ENCODE results near the gene KCTD16. TPM values are rescaled to one million over a fixed set of nuclear protein-coding genes. Genes with fewer than 3 reads are reported as not detected.

KCTD16 gene
- total and polyA plus RNA-seq, 2 donors (not counting 1 experiment from before 2014, with no cell fraction given): not detected

DNA sequence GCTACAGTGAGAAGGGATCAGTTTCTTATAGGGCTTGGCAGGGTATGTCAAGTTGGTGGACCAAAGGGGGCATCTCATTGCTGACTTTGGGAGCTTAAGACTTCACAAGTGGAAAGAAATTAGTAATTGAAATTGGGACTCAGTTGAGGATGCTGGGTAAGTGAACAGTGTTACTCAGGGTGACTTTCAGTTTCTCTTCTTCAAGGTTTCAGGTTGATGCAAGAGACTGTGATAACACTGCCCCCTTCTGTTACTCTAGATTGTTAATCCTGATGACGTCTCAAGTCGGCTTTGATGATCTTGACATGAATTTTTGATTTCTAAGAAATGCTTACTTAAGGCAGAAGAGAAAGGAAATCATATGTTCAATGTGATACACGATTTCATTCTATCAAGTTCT lies 21.3 kb downstream of the KCTD16 start:
- DNase-seq (peak; percentile 86), ATAC-seq (ENCODE audit: low read depth) (peak; percentile 76)
- Mint-ChIP-seq H3K27me3 (no peaks in the 10 kb centered on the region), H3K4me1 (peaks cover 40% of the 10 kb centered on the region), H3K9me3 (ENCODE audit: insufficient read depth) (no peaks in the 10 kb centered on the region), H3K27ac (no peak overlapping the region), H3K4me3 (no peak overlapping the region)
- H2AFZ ChIP-seq (ENCODE audit: insufficient read depth, low read depth, low read length, poor library complexity, severe bottlenecking): peak overlapping the region; percentile 72
- no CpG with 5 or more reads among the region's 3 CpGs for WGBS (ENCODE audit: insufficient coverage)
- H3K4me3 ChIP-seq (ENCODE audit: control extremely low read depth in 1 of 5, extremely low read depth in 1 of 5, insufficient read depth in 1 of 5, low read depth in 2 of 5, low read length in 4 of 5): peak overlapping the region in 2 of 5 experiments; percentile 8 to 19
- ChIA-PET CTCF (interaction anchor here (0.6 to 4.8 kb wide), 16 partner anchors 8 to 1313 kb away, joined by 3 to 56 read pairs (median 4); partner anchors contain the start of genes KCTD16 and YIPF5), POLR2A (no interaction called here)
- H3K9ac ChIP-seq (ENCODE audit: low read length): peak overlapping the region; percentile 18
- H3K27me3 ChIP-seq (replicated peaks in 1 of 4; ENCODE audit: control extremely low read depth in 1 of 4, control insufficient read depth in 3 of 4, insufficient read depth in 4 of 4, low read length in 3 of 4): no peaks in the 10 kb centered on the region
- no peaks in the 10 kb centered on the region for H3K79me2 ChIP-seq (ENCODE audit: control insufficient read depth, insufficient read depth, low read length)
- H3K9me3 ChIP-seq (ENCODE audit: control extremely low read depth in 1 of 3, control insufficient read depth in 2 of 3, insufficient read depth in 1 of 3, low read length in 2 of 3): no peaks in the 10 kb centered on the region
- H4K20me1 ChIP-seq (ENCODE audit: control insufficient read depth, insufficient read depth, low read length, poor library complexity, severe bottlenecking): no peaks in the 10 kb centered on the region
- TF ChIP-seq, protein P1, sequence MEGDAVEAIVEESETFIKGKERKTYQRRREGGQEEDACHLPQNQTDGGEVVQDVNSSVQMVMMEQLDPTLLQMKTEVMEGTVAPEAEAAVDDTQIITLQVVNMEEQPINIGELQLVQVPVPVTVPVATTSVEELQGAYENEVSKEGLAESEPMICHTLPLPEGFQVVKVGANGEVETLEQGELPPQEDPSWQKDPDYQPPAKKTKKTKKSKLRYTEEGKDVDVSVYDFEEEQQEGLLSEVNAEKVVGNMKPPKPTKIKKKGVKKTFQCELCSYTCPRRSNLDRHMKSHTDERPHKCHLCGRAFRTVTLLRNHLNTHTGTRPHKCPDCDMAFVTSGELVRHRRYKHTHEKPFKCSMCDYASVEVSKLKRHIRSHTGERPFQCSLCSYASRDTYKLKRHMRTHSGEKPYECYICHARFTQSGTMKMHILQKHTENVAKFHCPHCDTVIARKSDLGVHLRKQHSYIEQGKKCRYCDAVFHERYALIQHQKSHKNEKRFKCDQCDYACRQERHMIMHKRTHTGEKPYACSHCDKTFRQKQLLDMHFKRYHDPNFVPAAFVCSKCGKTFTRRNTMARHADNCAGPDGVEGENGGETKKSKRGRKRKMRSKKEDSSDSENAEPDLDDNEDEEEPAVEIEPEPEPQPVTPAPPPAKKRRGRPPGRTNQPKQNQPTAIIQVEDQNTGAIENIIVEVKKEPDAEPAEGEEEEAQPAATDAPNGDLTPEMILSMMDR (IDR thresholded peaks at IDR 0.05): peak; percentile 84
- TF ChIP-seq EZH2 (IDR thresholded peaks at IDR 0.05; ENCODE audit: borderline replicate concordance, insufficient read depth, low read depth, low read length, poor library complexity, severe bottlenecking): no peak
- H3K36me3 ChIP-seq (replicated peaks in 1 of 2; ENCODE audit: control extremely low read depth in 1 of 2, control insufficient read depth in 1 of 2, extremely low read depth in 1 of 2, insufficient read depth in 2 of 2, low read length in 1 of 2): no peaks in the 10 kb centered on the region
- peak overlapping the region; percentile 64 for H3K4me2 ChIP-seq (replicated peaks; ENCODE audit: low read depth, low read length, poor library complexity, severe bottlenecking)
- intact Hi-C loops (cut with micrococcal nuclease): loop anchor here (1.0 to 10.0 kb wide), 8 partner anchors 9 to 1645 kb away; partner anchors contain the start of genes KCTD16, NR3C1, PRELID2 and YIPF5
- H3K27ac ChIP-seq (ENCODE audit: low read length in 2 of 2): peak overlapping the region; percentile 54 to 70
- peaks cover 46% of the 10 kb centered on the region in 2 donors for H3K4me1 ChIP-seq (ENCODE audit: control insufficient read depth in 2 of 2, insufficient read depth in 2 of 2, low read length in 2 of 2)

DNA sequence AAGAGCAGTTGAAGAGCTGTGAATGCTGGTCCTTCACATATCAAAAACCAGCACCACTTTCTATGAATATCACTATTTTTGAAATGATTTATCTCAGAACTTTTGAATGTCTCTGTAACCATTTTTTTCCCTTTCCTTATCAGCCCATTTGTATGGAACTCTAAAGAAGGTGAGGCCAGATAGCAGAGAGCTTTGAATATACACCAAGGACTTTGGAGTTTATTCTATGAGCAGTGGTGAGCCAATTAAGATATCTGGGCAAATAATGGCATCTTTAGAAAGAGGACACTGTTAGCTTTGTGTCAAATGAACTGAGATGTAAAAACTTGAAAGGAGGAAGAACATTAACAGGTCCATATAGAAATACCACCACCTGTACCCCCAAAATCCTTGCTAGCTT lies 22.0 kb downstream of the KCTD16 start:
- Histone ChIP-seq H3K4me1 (ENCODE audit: control insufficient read depth in 2 of 2, insufficient read depth in 2 of 2, low read length in 2 of 2) (peaks cover 39 to 41% of the 10 kb centered on the region in 2 donors), H3K27ac (ENCODE audit: low read length in 2 of 2) (no peak overlapping the region), H4K20me1 (ENCODE audit: control insufficient read depth, insufficient read depth, low read length, poor library complexity, severe bottlenecking) (no peaks in the 10 kb centered on the region), H3K27me3 (replicated peaks in 1 of 4; ENCODE audit: control extremely low read depth in 1 of 4, control insufficient read depth in 3 of 4, insufficient read depth in 4 of 4, low read length in 3 of 4) (no peaks in the 10 kb centered on the region), H3K79me2 (ENCODE audit: control insufficient read depth, insufficient read depth, low read length) (no peaks in the 10 kb centered on the region), H3K4me3 (ENCODE audit: control extremely low read depth in 1 of 5, extremely low read depth in 1 of 5, insufficient read depth in 1 of 5, low read depth in 2 of 5, low read length in 4 of 5) (no peak overlapping the region), H3K9ac (ENCODE audit: low read length) (no peak overlapping the region), H3K4me2 (replicated peaks; ENCODE audit: low read depth, low read length, poor library complexity, severe bottlenecking) (no peak overlapping the region), H3K9me3 (ENCODE audit: control extremely low read depth in 1 of 3, control insufficient read depth in 2 of 3, insufficient read depth in 1 of 3, low read length in 2 of 3) (no peaks in the 10 kb centered on the region), H3K36me3 (replicated peaks in 1 of 2; ENCODE audit: control extremely low read depth in 1 of 2, control insufficient read depth in 1 of 2, extremely low read depth in 1 of 2, insufficient read depth in 2 of 2, low read length in 1 of 2) (no peaks in the 10 kb centered on the region), H2AFZ (ENCODE audit: insufficient read depth, low read depth, low read length, poor library complexity, severe bottlenecking) (peak overlapping the region; percentile 72)
- Mint-ChIP-seq H3K27ac (no peak overlapping the region), H3K4me3 (no peak overlapping the region), H3K9me3 (ENCODE audit: insufficient read depth) (no peaks in the 10 kb centered on the region), H3K27me3 (no peaks in the 10 kb centered on the region), H3K4me1 (peaks cover 34% of the 10 kb centered on the region)
- ATAC-seq (ENCODE audit: low read depth) (no peak), DNase-seq (no peak)
- TF ChIP-seq EZH2 (IDR thresholded peaks at IDR 0.05; ENCODE audit: borderline replicate concordance, insufficient read depth, low read depth, low read length, poor library complexity, severe bottlenecking): no peak
- TF ChIP-seq, protein P1 (IDR thresholded peaks at IDR 0.05): no peak
- CTCF ChIA-PET: interaction anchor here (0.7 to 4.8 kb wide), 12 partner anchors 9 to 1313 kb away, joined by 3 to 56 read pairs (median 4); partner anchors contain the start of genes KCTD16 and YIPF5
- POLR2A ChIA-PET: no interaction called here
- intact Hi-C loops (cut with micrococcal nuclease): loop anchor here (1.0 to 10.0 kb wide), 8 partner anchors 9 to 1645 kb away; partner anchors contain the start of genes KCTD16, NR3C1, PRELID2 and YIPF5
